H1 (cell line): ENCODE results near the gene LAMB1.
"Not testable (repeated sequence)": the region's sequence is repeated elsewhere in the genome, so short reads cannot be mapped to it uniquely, and the experiment has no call there.

Experiments used
- ATF2 ChIP-seq: IDR thresholded peaks from 2 replicates; pipeline ENCODE4 v1.6.1; 2012; ENCODE audit warnings: low read length, inconsistent platforms
- CTBP2 ChIP-seq: IDR thresholded peaks from 2 replicates; pipeline ENCODE4 v1.7.0; 2011; ENCODE audit warnings: borderline replicate concordance, mild to moderate bottlenecking, moderate library complexity, mixed read lengths, low read length; ENCODE audit not compliant: insufficient read depth, insufficient read length
- CTCF ChIP-seq, 3 experiments: IDR thresholded peaks; 1 replicate in 2 of 3; 2 replicates in 1 of 3; pipeline versions ENCODE4 v1.5.1 to v1.6.1; 2011; ENCODE audit warnings: low read length in 3 of 3, mild to moderate bottlenecking in 3 of 3, inconsistent platforms in 2 of 3, low read depth in 1 of 3, moderate library complexity in 1 of 3; ENCODE audit not compliant: insufficient read depth in 1 of 3; ENCODE audit errors: control extremely low read depth in 1 of 3
- EP300 ChIP-seq, 2 experiments: IDR thresholded peaks; 1 replicate in 1 of 2; 2 replicates in 1 of 2; pipeline ENCODE4 v1.6.1; 2011 to 2012; ENCODE audit warnings: low read depth in 2 of 2, low read length in 2 of 2, mild to moderate bottlenecking in 2 of 2, borderline replicate concordance in 1 of 2, inconsistent platforms in 1 of 2, moderate library complexity in 1 of 2
- EZH2 ChIP-seq: fragments of 200-600 bp; sonication (generic); IDR thresholded peaks from 2 replicates; pipeline ENCODE4 v1.7.1; 2012; ENCODE audit warnings: low read depth, mild to moderate bottlenecking, moderate library complexity, low read length, inconsistent platforms; ENCODE audit not compliant: severe bottlenecking
- JUND ChIP-seq: IDR thresholded peaks from 2 replicates; pipeline ENCODE4 v1.6.1; 2011; ENCODE audit warnings: mild to moderate bottlenecking, improper control_type of control experiment, low read length
- POLR2A ChIP-seq, 2 experiments: IDR thresholded peaks; 1 replicate in 1 of 2; 2 replicates in 1 of 2; pipeline ENCODE4 v1.6.1; 2011; ENCODE audit warnings: low read depth in 2 of 2, low read length in 2 of 2, mild to moderate bottlenecking in 2 of 2; ENCODE audit errors: control extremely low read depth in 1 of 2
- RNF2 ChIP-seq: fragments of 200-900, 300-1000 bp; sonication (generic); IDR thresholded peaks from 2 replicates; pipeline ENCODE4 v1.7.1; 2016; ENCODE audit warnings: borderline replicate concordance, low read depth, mild to moderate bottlenecking, antibody characterized with exemption, low read length; ENCODE audit not compliant: poor library complexity, severe bottlenecking; ENCODE audit errors: missing control alignments
- SRF ChIP-seq: IDR thresholded peaks from 2 replicates; pipeline ENCODE4 v1.6.1; 2011; ENCODE audit warnings: mild to moderate bottlenecking, low read depth, low read length, moderate library complexity
- SUZ12 ChIP-seq: fragments of 200-600 bp; sonication (generic); IDR thresholded peaks from 2 replicates; pipeline ENCODE4 v1.6.1; 2012; ENCODE audit warnings: mild to moderate bottlenecking, inconsistent platforms, low read length, moderate library complexity, mixed read lengths
- TAF1 ChIP-seq: IDR thresholded peaks from 2 replicates; pipeline ENCODE4 v1.6.1; 2011; ENCODE audit warnings: mild to moderate bottlenecking, low read depth, low read length

GRCh38 chr7:107887827-107888226 is 115.1 kb downstream of the LAMB1 start:
- TF ChIP-seq CTCF (IDR thresholded peaks at IDR 0.05; ENCODE audit: control extremely low read depth in 1 of 3, insufficient read depth in 1 of 3, low read depth in 1 of 3, low read length in 3 of 3); EP300 (IDR thresholded peaks at IDR 0.05; ENCODE audit: borderline replicate concordance in 1 of 2, low read depth in 2 of 2, low read length in 2 of 2); RNF2; JUND; EZH2; POLR2A (IDR thresholded peaks at IDR 0.05; ENCODE audit: control extremely low read depth in 1 of 2, low read depth in 2 of 2, low read length in 2 of 2); SUZ12; CTBP2; ATF2; SRF; TAF1: not testable (repeated sequence)
